ENCODE measurements around the gene PSME1.
"Not testable (repeated sequence)": the region's sequence is repeated elsewhere in the genome, so short reads cannot be mapped to it uniquely, and the experiment has no call there.

The PSME1 gene

DNA sequence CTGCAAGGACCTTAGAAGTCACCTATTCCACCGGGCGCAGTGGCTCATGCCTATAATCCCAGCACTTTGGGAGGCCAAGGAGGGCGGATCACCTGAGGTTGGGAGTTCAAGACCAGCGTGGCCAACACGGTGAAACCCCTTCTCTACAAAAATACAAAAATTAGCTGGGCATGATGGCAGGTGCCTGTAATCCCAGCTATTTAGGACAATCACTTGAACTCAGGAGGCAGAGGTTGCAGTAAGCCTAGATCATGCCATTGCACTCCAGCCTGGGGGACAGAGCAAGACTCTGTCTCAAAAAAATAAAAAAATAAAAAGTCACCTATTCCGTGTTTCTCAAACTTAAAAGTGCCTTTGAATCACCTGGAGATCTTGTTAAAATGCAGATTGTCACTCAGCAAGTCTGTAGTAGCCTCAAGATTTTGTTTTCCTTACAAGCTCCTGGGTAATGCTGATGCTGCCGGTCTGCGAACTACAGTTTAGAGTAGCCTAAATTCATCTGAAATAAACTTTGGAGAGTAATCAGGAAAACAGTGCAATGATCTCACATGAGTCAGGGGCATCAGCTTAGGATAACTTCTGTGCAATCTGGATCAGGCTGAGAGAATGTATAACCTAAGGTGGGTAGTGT is 30.3 kb upstream of the PSME1 start:
- not testable (repeated sequence) for DNase-seq (ENCODE audit: low read depth in 2 of 2)

DNA sequence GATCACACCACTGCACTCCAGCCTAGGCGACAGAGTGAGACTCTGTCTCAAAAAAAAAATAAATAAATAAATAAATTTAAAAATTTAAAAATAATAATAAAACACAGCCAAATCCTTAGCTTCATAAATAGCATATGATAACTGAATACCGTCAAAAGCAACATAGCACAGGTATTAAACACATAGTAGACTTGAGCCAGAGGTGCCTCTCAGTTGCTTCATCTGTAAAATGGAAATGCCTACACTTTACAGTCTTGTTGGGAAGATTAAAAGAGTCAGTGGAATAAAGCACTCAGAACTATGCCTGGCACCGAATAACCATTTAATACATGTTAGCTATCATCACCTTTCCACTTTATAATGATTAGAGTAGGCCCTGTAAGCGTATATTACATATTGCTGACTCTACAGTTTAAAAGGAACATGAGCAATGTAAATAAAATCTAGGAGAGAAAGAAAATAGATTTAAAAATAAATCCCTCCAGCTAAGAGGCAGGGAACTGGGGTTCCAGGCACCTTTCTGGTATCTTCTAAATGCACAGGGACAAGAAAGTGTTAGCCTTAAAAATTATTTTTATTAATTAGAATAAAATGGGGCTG is 29.2 kb upstream of the PSME1 start:
- no peak for DNase-seq (ENCODE audit: low read depth in 2 of 2)

GRCh38 chr14:24108336-24108874 is 27.6 kb upstream of the PSME1 start:
- no peak for DNase-seq (ENCODE audit: low read depth in 2 of 2)

DNA sequence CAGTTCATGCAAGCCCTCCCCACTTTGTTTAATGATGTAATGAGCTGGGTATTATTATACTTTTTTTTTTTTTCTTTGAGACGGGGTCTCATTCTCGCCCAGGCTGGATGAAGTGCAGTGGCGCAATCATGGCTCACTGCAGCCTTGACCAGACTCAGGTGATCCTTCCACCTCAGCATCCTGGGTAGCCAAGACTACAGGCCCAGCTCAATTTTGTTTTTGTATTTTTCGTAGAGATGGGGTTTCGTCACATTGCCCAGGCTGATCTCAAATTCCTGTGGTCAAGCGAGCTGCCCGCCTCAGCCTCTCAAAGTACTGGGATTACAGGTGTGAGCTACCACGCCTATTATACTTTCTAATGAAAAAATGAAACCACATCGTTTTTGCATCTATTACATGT is 25.9 kb upstream of the PSME1 start:
- DNase-seq (ENCODE audit: low read depth in 2 of 2) = no peak

GRCh38 chr14:24110523-24110922 is 25.5 kb upstream of the PSME1 start:
- no peak for DNase-seq (ENCODE audit: low read depth in 2 of 2)

DNA sequence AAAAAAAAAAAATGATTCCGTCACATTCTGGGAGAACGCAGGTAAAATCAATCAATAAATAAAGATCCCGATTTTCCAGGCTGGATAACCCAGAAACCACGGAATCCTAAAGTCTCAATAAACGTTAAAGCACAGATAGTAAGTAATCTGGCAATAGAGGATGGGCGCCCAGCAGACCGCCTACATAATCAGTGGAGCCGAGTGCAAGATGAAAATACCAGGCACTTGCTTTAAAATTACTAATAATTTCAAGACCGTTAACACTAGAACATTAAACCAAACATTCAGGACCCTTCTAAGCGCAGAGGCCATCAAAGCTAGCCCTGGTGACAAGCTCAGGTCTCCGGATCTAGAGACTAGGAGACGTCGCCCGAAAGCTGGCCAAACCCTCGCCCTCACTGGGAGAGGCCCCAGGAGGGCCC is 22.6 kb upstream of the PSME1 start:
- no peak for DNase-seq (ENCODE audit: low read depth in 2 of 2)

GRCh38 chr14:24113801-24114531 is 22.0 kb upstream of the PSME1 start:
- peak; percentile 40 to 42 for DNase-seq (ENCODE audit: low read depth in 2 of 2)

- peak; percentile 95 for DNase-seq (ENCODE audit: low read depth in 2 of 2)
Measured at GRCh38 chr14:24114532-24115421, 21.2 kb upstream of the PSME1 start, which contains the start of the genes DCAF11 and NRL. DCAF11 (plus strand) TSS chr14:24114777; CDS start chr14:24115595, 818 bp downstream. NRL (minus strand) TSS chr14:24114949; CDS start chr14:24082848, 32,101 bp downstream.

GRCh38 chr14:24115422-24116127 is 20.4 kb upstream of the PSME1 start:
- no peak for DNase-seq (ENCODE audit: low read depth in 2 of 2)

DNA sequence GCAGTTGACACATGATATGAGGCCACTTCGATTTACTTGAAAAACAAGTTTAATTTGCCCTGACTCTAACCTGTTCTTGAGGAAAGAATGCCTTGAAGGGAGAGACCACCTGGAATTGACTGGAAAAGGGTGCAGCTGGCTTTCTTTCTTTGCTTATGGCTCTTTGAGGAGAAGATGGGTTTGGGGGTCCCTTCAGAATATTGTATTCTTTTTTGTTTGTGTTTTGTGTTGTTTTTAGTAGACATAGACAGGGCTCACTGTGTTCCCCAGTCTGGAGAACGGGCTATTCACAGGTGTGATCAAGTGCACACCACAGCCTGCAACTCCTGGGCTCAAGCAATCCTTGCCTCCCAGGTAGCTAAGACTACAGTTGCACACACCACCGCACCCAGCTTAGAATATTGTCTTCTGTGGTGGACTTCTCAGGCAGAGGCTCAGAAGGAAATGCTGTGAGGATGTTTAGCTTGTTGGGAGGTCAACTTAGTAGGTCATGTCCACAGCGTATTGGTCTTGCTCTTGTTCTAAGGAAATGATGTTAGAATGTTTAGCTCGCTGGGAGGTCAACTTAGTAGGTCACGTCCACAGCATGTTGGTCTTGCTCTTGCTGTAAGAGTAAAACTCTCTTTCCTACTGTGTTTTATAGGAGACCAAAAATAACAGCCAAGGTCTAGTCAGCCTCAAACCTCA is 19.7 kb upstream of the PSME1 start:
- DNase-seq (ENCODE audit: low read depth in 2 of 2) = no peak

GRCh38 chr14:24117179-24117578 is 18.8 kb upstream of the PSME1 start:
- no peak for DNase-seq (ENCODE audit: low read depth in 2 of 2)

- DNase-seq (ENCODE audit: low read depth in 2 of 2) = no peak
Measured at GRCh38 chr14:24119691-24120090, 16.3 kb upstream of the PSME1 start.

DNA sequence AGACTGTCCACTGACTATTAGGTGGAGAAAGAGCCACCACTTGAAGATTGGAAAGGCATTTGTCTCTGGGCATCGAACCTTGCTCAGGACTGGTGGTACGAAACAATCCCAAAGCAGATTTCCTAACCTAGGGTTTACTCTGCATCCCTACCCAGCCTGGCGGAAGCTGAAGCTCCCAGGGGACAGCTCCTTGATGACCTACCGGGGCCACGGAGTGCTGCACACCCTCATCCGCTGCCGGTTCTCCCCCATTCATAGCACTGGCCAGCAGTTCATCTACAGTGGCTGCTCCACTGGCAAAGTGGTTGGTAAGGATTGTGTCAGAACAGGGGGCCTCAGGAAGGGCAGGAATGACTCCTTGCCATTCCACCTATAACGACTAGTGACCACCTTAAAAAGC is 14.8 kb upstream of the PSME1 start:
- DNase-seq (ENCODE audit: low read depth in 2 of 2) = no peak

DNA sequence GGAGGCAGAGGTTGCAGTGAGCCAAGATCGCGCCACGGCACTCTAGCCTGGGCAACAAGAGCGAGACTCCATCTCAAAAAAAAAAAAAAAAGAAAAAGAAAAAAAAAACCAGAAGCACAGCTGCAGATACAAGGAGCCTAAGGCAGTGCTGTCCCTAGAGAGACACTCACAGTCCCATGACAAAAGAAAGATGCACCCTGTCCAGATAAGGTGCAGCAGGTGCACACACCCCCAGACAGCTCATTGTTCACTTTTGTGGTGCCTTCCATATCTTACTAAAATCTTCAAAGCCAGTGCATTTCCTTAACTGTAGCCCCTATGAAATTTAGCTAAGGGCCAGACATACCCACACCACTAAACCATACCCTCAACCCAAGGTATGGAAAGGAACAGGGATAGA is 13.6 kb upstream of the PSME1 start:
- no peak for DNase-seq (ENCODE audit: low read depth in 2 of 2)

DNA sequence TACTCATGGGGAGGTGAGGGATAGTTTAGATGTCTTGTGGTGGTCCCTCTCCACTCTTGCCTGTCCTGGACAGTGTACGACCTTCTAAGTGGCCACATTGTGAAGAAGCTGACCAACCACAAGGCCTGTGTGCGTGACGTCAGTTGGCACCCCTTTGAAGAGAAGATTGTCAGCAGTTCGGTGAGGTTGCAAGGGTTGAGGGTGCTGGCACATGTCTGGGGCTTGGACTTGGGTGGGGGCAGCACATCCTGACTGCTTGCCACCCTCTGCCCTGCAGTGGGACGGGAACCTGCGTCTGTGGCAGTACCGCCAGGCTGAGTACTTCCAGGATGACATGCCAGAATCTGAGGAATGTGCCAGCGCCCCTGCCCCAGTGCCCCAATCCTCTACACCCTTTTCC is 13.1 kb upstream of the PSME1 start:
- no peak for DNase-seq (ENCODE audit: low read depth in 2 of 2)

DNA sequence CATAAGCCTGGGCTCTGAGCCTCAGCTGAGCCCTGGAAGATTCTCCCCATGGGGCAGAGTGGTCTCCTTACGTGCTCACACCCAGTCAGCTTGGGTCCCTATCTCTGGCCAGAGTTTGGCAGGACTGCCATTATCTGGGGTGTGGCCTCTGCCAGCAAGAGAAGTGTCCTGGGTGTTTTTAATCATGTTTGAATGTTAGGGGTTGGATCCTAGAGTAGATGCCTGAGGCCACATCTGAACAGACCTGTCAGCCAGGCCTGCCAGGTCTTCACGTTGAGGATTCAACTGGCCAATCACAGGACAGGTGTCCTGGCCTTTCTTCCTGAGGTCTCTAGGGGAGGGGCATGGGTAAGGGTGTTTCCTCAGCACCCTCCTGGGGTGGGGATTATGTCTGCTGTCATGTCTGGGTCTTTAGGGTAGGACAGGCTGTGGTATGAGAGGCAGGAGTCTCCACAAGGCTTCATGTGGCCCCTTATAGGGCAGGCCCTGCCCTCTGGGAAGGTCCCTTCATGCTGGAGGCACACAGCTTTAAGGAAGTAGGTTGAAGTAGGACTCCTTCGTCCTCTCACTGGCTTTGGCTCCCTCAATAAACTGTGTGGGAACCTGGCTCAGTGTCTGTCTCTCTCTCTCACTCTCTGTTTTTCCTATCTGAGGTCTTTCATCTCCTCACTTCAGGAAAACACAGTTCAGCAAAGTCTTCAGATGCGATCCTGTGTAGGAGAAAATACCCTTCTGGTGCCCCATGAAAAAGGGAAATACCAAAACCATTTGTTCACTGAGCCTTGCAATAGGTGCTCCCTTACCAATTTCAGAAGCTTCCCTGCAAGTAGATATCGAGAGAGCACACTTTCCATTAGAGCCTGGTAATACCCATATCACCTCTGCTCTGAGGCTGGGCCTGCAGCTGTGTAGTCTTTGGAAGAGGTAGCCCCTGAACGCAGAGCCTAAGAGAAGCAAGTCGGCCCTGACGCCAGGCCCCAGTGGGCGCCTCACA is 12.3 kb upstream of the PSME1 start:
- no peak for DNase-seq (ENCODE audit: low read depth in 2 of 2)

DNA sequence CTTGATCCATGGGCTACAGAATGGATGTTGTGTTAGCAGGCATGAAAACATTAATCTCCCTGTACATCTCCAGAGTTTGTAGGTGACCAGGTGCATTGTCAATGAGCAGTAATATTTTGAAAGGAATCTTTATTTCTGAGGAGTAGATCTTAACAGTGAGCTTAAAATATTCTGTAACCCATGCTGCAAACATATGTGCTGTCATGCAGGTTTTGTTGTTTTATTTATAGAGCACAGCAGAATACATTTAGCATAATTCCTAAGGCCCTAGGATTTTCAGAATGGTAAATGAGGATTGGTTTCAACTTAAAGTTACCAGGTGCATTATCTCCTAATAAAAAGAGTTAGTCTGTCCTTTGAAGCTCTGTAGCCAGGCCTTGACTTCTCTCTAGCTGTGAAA is 9.1 kb upstream of the PSME1 start:
- DNase-seq (ENCODE audit: low read depth in 2 of 2) = no peak

DNA sequence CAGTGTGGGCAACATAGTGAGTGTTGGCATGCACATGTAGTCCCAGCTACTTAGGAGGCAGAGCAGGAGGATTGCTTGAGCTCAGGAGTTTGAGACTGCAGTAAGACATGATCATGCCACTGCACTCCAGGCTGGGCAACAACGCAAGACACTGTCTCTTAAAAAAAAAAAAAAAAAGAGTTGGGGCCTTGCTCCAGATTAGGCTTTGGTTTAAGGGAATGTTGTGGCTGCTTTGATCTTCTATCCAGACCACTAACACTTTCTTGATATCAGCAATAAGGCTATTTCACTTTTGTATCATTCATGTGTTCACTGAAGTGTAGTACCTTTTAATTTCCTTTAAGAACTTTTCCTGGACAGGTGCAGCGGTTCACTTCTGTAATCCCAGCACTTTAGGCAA is 8.3 kb upstream of the PSME1 start:
- DNase-seq (ENCODE audit: low read depth in 2 of 2) = no peak

GRCh38 chr14:24129410-24129998 is 6.5 kb upstream of the PSME1 start:
- no peak for DNase-seq (ENCODE audit: low read depth in 2 of 2)
